ENCODE measurements around the gene ANKS4B.
A peak's percentile ranks its signal among the peaks of the same experiment; 100 is the strongest.

ANKS4B gene

DNA sequence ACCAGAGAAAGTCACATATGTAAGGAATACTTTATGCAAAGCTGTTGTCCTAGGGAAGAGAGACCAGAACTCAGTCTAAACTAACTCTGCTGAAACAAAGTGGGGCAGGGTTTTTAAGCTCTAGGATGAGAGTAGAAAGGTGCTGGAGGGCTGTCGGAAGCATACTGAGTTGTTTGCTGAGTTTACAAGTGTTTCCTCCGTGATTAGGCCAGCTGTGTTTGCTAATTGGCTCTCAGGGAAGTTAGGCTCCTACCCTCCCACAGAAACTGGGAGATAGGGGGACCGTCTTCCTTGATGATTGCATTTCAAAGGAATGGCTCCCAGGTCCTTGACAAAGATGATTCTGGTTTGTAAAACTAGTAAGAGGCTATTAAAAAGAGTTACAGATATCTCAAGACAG, 69.0 kb downstream of the ANKS4B start:
- DNase-seq = peak; percentile 18

- no peak for DNase-seq
Observed at GRCh38 chr16:21302898-21303528, 69.5 kb downstream of the ANKS4B start.

All from NCI-H1105 treated with DMSO at 0.1 percent for 48 hours (cell line).